ENCODE measurements around the gene MMP28.

Gene MMP28

GRCh38 chr17:35748341-35748841, 47.0 kb downstream of the MMP28 start:
- Histone ChIP-seq H3K9ac (ENCODE audit: low read length) (no peak overlapping the region), H3K36me3 (replicated peaks; ENCODE audit: insufficient read depth, low read length) (no peaks in the 10 kb centered on the region), H3F3A (ENCODE audit: insufficient read depth, low read length) (no peaks in the 10 kb centered on the region), H3K27ac (ENCODE audit: low read length) (no peak overlapping the region), H4K20me1 (ENCODE audit: insufficient read depth, low read length) (no peaks in the 10 kb centered on the region), H3K4me1 (ENCODE audit: low read length) (no peaks in the 10 kb centered on the region), H3K4me3 (ENCODE audit: low read length) (no peak overlapping the region), H3K4me2 (ENCODE audit: low read depth, low read length) (no peak overlapping the region), H3K9me2 (replicated peaks; ENCODE audit: insufficient read depth, low read length) (no peaks in the 10 kb centered on the region), H3K79me2 (ENCODE audit: low read length) (no peaks in the 10 kb centered on the region), H2AFZ (ENCODE audit: low read length) (no peak overlapping the region), H3K27me3 (replicated peaks; ENCODE audit: insufficient read depth, low read length) (peaks cover 44% of the 10 kb centered on the region), H3K9me3 (replicated peaks; ENCODE audit: insufficient read depth, low read length) (no peaks in the 10 kb centered on the region)
- TF ChIP-seq CTCF (IDR thresholded peaks at IDR 0.05; ENCODE audit: low read length) (no peak), EZH2phosphoT487 (IDR thresholded peaks at IDR 0.05; ENCODE audit: low read length) (no peak), EZH2 (optimal IDR thresholded peaks at IDR 0.05; ENCODE audit: low read depth, low read length) (no peak)
- no peak for DNase-seq

DNA sequence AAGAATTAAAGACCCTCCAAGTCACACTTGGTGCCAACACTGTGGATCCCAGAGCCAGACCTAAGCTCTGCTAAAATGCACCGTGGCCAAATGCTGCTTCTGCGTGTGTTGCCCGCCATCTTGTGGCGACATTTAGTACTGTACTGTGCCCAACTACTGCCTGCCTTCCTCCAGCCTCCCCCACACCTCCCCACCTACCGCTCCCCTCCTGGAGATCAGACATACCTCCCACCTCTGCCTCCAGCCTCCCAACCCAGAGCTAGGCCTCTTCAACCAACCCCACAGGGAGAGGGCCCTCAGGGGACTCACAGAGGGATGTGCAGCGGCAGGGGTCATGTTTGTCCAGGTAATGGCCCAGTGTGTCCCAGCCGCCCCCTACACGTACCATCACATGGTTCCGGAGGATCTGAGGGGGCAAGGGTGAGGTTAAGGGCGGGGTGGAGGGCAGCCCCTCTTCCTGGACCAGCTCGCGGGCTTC, 47.9 kb downstream of the MMP28 start:
- TF ChIP-seq EZH2phosphoT487 (IDR thresholded peaks at IDR 0.05; ENCODE audit: low read length) = no peak
- TF ChIP-seq CTCF (IDR thresholded peaks at IDR 0.05; ENCODE audit: low read length) = peak; percentile 86
- TF ChIP-seq EZH2 (optimal IDR thresholded peaks at IDR 0.05; ENCODE audit: low read depth, low read length) = no peak
- no peaks in the 10 kb centered on the region for H3K9me3 ChIP-seq (replicated peaks; ENCODE audit: insufficient read depth, low read length)
- no peaks in the 10 kb centered on the region for H3K79me2 ChIP-seq (ENCODE audit: low read length)
- H2AFZ ChIP-seq (ENCODE audit: low read length) = no peak overlapping the region
- H4K20me1 ChIP-seq (ENCODE audit: insufficient read depth, low read length) = no peaks in the 10 kb centered on the region
- H3K27me3 ChIP-seq (replicated peaks; ENCODE audit: insufficient read depth, low read length) = peaks cover 51% of the 10 kb centered on the region
- peak; percentile 64 for DNase-seq
- no peak overlapping the region for H3K9ac ChIP-seq (ENCODE audit: low read length)
- no peak overlapping the region for H3K27ac ChIP-seq (ENCODE audit: low read length)
- H3K36me3 ChIP-seq (replicated peaks; ENCODE audit: insufficient read depth, low read length) = no peaks in the 10 kb centered on the region
- H3K4me2 ChIP-seq (ENCODE audit: low read depth, low read length) = no peak overlapping the region
- no peak overlapping the region for H3K4me3 ChIP-seq (ENCODE audit: low read length)
- H3F3A ChIP-seq (ENCODE audit: insufficient read depth, low read length) = no peaks in the 10 kb centered on the region
- no peaks in the 10 kb centered on the region for H3K9me2 ChIP-seq (replicated peaks; ENCODE audit: insufficient read depth, low read length)
- no peaks in the 10 kb centered on the region for H3K4me1 ChIP-seq (ENCODE audit: low read length)

- Histone ChIP-seq H3K27ac (ENCODE audit: low read length) (no peak overlapping the region), H3K27me3 (replicated peaks; ENCODE audit: insufficient read depth, low read length) (peaks cover 63% of the 10 kb centered on the region), H3F3A (ENCODE audit: insufficient read depth, low read length) (no peaks in the 10 kb centered on the region), H2AFZ (ENCODE audit: low read length) (no peak overlapping the region), H3K4me1 (ENCODE audit: low read length) (no peaks in the 10 kb centered on the region), H3K4me3 (ENCODE audit: low read length) (no peak overlapping the region), H3K9ac (ENCODE audit: low read length) (no peak overlapping the region), H3K79me2 (ENCODE audit: low read length) (no peaks in the 10 kb centered on the region), H3K9me2 (replicated peaks; ENCODE audit: insufficient read depth, low read length) (no peaks in the 10 kb centered on the region), H3K36me3 (replicated peaks; ENCODE audit: insufficient read depth, low read length) (no peaks in the 10 kb centered on the region), H4K20me1 (ENCODE audit: insufficient read depth, low read length) (no peaks in the 10 kb centered on the region), H3K9me3 (replicated peaks; ENCODE audit: insufficient read depth, low read length) (no peaks in the 10 kb centered on the region), H3K4me2 (ENCODE audit: low read depth, low read length) (no peak overlapping the region)
- no peak for DNase-seq
- TF ChIP-seq CTCF (IDR thresholded peaks at IDR 0.05; ENCODE audit: low read length) (no peak), EZH2 (optimal IDR thresholded peaks at IDR 0.05; ENCODE audit: low read depth, low read length) (no peak), EZH2phosphoT487 (IDR thresholded peaks at IDR 0.05; ENCODE audit: low read length) (no peak)
Measured at GRCh38 chr17:35745749-35746320, 49.6 kb downstream of the MMP28 start.
